Neural progenitor cell (in vitro differentiated cells): Measurements from ENCODE around the gene MBNL2.

ENCODE experiments used
- EZH2 ChIP-seq: fragments of 200-600 bp; sonication (generic); IDR thresholded peaks from 2 replicates; pipeline ENCODE4 v1.6.1; 2017; ENCODE audit warnings: antibody characterized with exemption, mild to moderate bottlenecking, moderate library complexity
- EZH2phosphoT487 ChIP-seq: fragments of 200-600 bp; sonication (generic); IDR thresholded peaks from 2 replicates; pipeline ENCODE4 v1.6.1; 2017; ENCODE audit warnings: antibody characterized with exemption
- TF ChIP-seq, protein P1 (sequence below): fragments of 200-600 bp; sonication (generic); IDR thresholded peaks from 2 replicates; pipeline ENCODE4 v1.5.1; 2017; ENCODE audit warnings: antibody characterized with exemption, mild to moderate bottlenecking

DNA sequence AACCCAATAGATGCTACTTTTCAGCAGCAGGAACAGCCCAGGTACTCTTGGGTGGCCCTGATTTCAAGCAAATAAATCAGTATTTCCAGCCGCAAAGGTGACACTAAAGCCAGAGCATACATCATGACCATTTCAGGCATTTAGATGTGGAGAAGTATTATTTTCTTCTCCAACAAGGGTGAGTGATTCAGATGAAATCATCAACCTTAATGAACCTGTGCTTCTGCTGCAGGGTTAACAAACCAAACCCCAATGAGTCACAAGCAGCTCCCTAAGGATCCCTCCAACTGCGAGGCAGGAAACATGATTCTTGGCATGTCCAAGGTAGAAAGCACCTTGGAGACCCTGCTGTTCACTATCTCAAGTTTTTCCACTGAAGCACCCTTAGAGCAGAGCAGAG is 32.7 kb downstream of the MBNL2 start:
- TF ChIP-seq, protein P1, sequence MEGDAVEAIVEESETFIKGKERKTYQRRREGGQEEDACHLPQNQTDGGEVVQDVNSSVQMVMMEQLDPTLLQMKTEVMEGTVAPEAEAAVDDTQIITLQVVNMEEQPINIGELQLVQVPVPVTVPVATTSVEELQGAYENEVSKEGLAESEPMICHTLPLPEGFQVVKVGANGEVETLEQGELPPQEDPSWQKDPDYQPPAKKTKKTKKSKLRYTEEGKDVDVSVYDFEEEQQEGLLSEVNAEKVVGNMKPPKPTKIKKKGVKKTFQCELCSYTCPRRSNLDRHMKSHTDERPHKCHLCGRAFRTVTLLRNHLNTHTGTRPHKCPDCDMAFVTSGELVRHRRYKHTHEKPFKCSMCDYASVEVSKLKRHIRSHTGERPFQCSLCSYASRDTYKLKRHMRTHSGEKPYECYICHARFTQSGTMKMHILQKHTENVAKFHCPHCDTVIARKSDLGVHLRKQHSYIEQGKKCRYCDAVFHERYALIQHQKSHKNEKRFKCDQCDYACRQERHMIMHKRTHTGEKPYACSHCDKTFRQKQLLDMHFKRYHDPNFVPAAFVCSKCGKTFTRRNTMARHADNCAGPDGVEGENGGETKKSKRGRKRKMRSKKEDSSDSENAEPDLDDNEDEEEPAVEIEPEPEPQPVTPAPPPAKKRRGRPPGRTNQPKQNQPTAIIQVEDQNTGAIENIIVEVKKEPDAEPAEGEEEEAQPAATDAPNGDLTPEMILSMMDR: no peak
- TF ChIP-seq EZH2phosphoT487: no peak
- TF ChIP-seq EZH2: no peak
